Measurements from ENCODE around the gene UVRAG.

UVRAG gene

DNA sequence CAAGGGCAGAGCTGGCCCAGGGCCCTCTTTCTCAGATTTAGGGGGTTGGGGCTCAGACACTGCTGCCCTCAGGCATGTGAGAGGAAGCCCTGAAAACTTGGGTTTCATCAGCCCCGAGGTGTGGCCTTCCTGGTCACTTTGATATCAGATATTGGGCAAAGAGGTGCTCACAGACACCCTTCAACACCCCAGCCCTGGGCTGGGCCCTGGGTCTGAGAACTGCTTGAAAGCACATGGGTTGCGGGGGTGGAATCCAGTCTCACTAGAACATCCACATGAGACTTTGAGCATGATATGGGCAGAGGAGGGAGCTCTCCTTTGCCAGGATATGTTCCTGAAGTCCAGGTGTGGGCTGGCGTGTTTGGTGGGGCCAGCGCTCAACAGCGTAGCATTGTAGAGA, 36.0 kb upstream of the UVRAG start:
- Histone ChIP-seq H3K9me2 (replicated peaks; ENCODE audit: insufficient read depth, low read length) (no peaks in the 10 kb centered on the region), H3K9me3 (replicated peaks; ENCODE audit: insufficient read depth, low read length) (no peaks in the 10 kb centered on the region), H3K4me1 (ENCODE audit: low read length) (peaks cover 1% of the 10 kb centered on the region; the same call in 1 of the 2 replicates), H3K9ac (ENCODE audit: low read length) (no peak overlapping the region), H3K36me3 (replicated peaks; ENCODE audit: insufficient read depth, low read length) (no peaks in the 10 kb centered on the region), H4K20me1 (ENCODE audit: insufficient read depth, low read length) (no peaks in the 10 kb centered on the region), H3K4me3 (ENCODE audit: low read length) (no peak overlapping the region), H3K4me2 (ENCODE audit: low read depth, low read length) (no peak overlapping the region), H3K79me2 (ENCODE audit: low read length) (no peaks in the 10 kb centered on the region), H3K27ac (ENCODE audit: low read length) (no peak overlapping the region), H2AFZ (ENCODE audit: low read length) (no peak overlapping the region), H3K27me3 (replicated peaks; ENCODE audit: insufficient read depth, low read length) (no peaks in the 10 kb centered on the region), H3F3A (ENCODE audit: insufficient read depth, low read length) (no peaks in the 10 kb centered on the region)
- TF ChIP-seq EZH2phosphoT487 (IDR thresholded peaks at IDR 0.05; ENCODE audit: low read length) = no peak
- TF ChIP-seq EZH2 (optimal IDR thresholded peaks at IDR 0.05; ENCODE audit: low read depth, low read length) = no peak
- TF ChIP-seq, protein P1, sequence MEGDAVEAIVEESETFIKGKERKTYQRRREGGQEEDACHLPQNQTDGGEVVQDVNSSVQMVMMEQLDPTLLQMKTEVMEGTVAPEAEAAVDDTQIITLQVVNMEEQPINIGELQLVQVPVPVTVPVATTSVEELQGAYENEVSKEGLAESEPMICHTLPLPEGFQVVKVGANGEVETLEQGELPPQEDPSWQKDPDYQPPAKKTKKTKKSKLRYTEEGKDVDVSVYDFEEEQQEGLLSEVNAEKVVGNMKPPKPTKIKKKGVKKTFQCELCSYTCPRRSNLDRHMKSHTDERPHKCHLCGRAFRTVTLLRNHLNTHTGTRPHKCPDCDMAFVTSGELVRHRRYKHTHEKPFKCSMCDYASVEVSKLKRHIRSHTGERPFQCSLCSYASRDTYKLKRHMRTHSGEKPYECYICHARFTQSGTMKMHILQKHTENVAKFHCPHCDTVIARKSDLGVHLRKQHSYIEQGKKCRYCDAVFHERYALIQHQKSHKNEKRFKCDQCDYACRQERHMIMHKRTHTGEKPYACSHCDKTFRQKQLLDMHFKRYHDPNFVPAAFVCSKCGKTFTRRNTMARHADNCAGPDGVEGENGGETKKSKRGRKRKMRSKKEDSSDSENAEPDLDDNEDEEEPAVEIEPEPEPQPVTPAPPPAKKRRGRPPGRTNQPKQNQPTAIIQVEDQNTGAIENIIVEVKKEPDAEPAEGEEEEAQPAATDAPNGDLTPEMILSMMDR (IDR thresholded peaks at IDR 0.05; ENCODE audit: low read length) = no peak
- no peak for DNase-seq

DNA sequence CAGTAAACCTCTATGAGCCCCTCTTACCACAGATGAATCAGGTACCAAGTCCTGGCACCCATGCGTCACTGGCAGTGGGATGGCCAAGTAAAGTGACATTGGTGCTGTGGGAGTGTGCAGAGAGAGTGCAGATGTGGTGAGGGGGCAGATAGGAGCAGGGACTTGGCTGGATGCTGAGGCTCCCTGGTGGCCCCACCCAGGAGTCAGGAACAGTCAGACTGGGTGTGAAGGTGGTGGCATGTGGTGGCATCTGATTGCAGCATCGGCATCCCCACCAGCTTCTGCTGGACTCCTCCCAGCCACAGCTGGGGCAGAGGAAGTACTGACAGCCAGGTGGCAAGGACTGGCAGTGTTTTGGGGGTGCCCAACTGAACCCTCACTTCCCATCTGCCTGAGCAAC, 35.0 kb upstream of the UVRAG start:
- H3K36me3 ChIP-seq (replicated peaks; ENCODE audit: insufficient read depth, low read length) = no peaks in the 10 kb centered on the region
- H3K4me1 ChIP-seq (ENCODE audit: low read length) = no peaks in the 10 kb centered on the region
- DNase-seq = no peak
- H3K79me2 ChIP-seq (ENCODE audit: low read length) = no peaks in the 10 kb centered on the region
- no peak overlapping the region for H3K27ac ChIP-seq (ENCODE audit: low read length)
- H3K9ac ChIP-seq (ENCODE audit: low read length) = no peak overlapping the region
- TF ChIP-seq EZH2phosphoT487 (IDR thresholded peaks at IDR 0.05; ENCODE audit: low read length) = no peak
- TF ChIP-seq, protein P1 (IDR thresholded peaks at IDR 0.05; ENCODE audit: low read length) = no peak
- H3K9me2 ChIP-seq (replicated peaks; ENCODE audit: insufficient read depth, low read length) = no peaks in the 10 kb centered on the region
- no peaks in the 10 kb centered on the region for H3K27me3 ChIP-seq (replicated peaks; ENCODE audit: insufficient read depth, low read length)
- H2AFZ ChIP-seq (ENCODE audit: low read length) = no peak overlapping the region
- no peaks in the 10 kb centered on the region for H4K20me1 ChIP-seq (ENCODE audit: insufficient read depth, low read length)
- no peak overlapping the region for H3K4me3 ChIP-seq (ENCODE audit: low read length)
- no peak overlapping the region for H3K4me2 ChIP-seq (ENCODE audit: low read depth, low read length)
- no peaks in the 10 kb centered on the region for H3F3A ChIP-seq (ENCODE audit: insufficient read depth, low read length)
- H3K9me3 ChIP-seq (replicated peaks; ENCODE audit: insufficient read depth, low read length) = no peaks in the 10 kb centered on the region

GRCh38 chr11:75780888-75781287, 34.1 kb upstream of the UVRAG start:
- H4K20me1 ChIP-seq (ENCODE audit: insufficient read depth, low read length) = no peaks in the 10 kb centered on the region
- H3K9me2 ChIP-seq (replicated peaks; ENCODE audit: insufficient read depth, low read length) = no peaks in the 10 kb centered on the region
- no peaks in the 10 kb centered on the region for H3K9me3 ChIP-seq (replicated peaks; ENCODE audit: insufficient read depth, low read length)
- no peaks in the 10 kb centered on the region for H3K4me1 ChIP-seq (ENCODE audit: low read length)
- H2AFZ ChIP-seq (ENCODE audit: low read length) = no peak overlapping the region
- TF ChIP-seq, protein P1 (IDR thresholded peaks at IDR 0.05; ENCODE audit: low read length) = no peak
- TF ChIP-seq EZH2 (optimal IDR thresholded peaks at IDR 0.05; ENCODE audit: low read depth, low read length) (no peak), EZH2phosphoT487 (IDR thresholded peaks at IDR 0.05; ENCODE audit: low read length) (no peak)
- DNase-seq = no peak
- H3K9ac ChIP-seq (ENCODE audit: low read length) = no peak overlapping the region
- no peak overlapping the region for H3K4me3 ChIP-seq (ENCODE audit: low read length)
- H3K27ac ChIP-seq (ENCODE audit: low read length) = no peak overlapping the region
- H3K27me3 ChIP-seq (replicated peaks; ENCODE audit: insufficient read depth, low read length) = no peaks in the 10 kb centered on the region
- no peaks in the 10 kb centered on the region for H3F3A ChIP-seq (ENCODE audit: insufficient read depth, low read length)
- H3K4me2 ChIP-seq (ENCODE audit: low read depth, low read length) = no peak overlapping the region
- H3K79me2 ChIP-seq (ENCODE audit: low read length) = no peaks in the 10 kb centered on the region
- H3K36me3 ChIP-seq (replicated peaks; ENCODE audit: insufficient read depth, low read length) = no peaks in the 10 kb centered on the region
